HCT116 (cell line): ENCODE measurements around the gene PIGP.

Experiments used
- CBX3 ChIP-seq: IDR thresholded peaks from 2 replicates; pipeline ENCODE4 v1.6.1; 2012; ENCODE audit warnings: low read depth
- EZH2phosphoT487 ChIP-seq: fragments of 200-600 bp; IDR thresholded peaks from 2 replicates; pipeline ENCODE4 v1.6.1; 2018; ENCODE audit warnings: antibody characterized with exemption, borderline replicate concordance
- POLR2A ChIP-seq: IDR thresholded peaks from 2 replicates; pipeline ENCODE4 v1.7.0; 2011; ENCODE audit warnings: borderline replicate concordance; ENCODE audit not compliant: insufficient read depth, insufficient read length; ENCODE audit errors: extremely low read depth
- POLR2AphosphoS5 ChIP-seq: IDR thresholded peaks from 2 replicates; pipeline ENCODE4 v1.6.1; 2011; ENCODE audit warnings: mild to moderate bottlenecking, low read depth, low read length, moderate library complexity
- ZNF274 ChIP-seq: fragments of 200-500 bp; sonication (Bioruptor generic); IDR thresholded peaks from 2 replicates; pipeline ENCODE4 v1.6.1; 2014; ENCODE audit warnings: mild to moderate bottlenecking, low read depth, low read length, inconsistent platforms
- TF ChIP-seq, protein P1 (sequence below): IDR thresholded peaks from 2 replicates; pipeline ENCODE4 v1.6.1; 2012; ENCODE audit warnings: low read depth
- TF ChIP-seq, protein P2 (sequence below): IDR thresholded peaks from 2 replicates; pipeline ENCODE4 v1.6.1; 2012
- TF ChIP-seq, protein P3 (sequence below), 3 experiments: fragments of 200-600 bp in 1 of 3; sonication (generic) in 1 of 3; IDR thresholded peaks in 2 of 3; conservative IDR thresholded peaks in 1 of 3; 2 replicates each; pipeline ENCODE4 v1.5.1; 2012 to 2017; ENCODE audit warnings: low read depth in 2 of 3, low read length in 2 of 3, antibody characterized with exemption in 1 of 3, borderline replicate concordance in 1 of 3, control low read depth in 1 of 3, mild to moderate bottlenecking in 1 of 3, mixed read lengths in 1 of 3, mixed run types in 1 of 3, moderate library complexity in 1 of 3; ENCODE audit not compliant: insufficient read depth in 1 of 3

DNA sequence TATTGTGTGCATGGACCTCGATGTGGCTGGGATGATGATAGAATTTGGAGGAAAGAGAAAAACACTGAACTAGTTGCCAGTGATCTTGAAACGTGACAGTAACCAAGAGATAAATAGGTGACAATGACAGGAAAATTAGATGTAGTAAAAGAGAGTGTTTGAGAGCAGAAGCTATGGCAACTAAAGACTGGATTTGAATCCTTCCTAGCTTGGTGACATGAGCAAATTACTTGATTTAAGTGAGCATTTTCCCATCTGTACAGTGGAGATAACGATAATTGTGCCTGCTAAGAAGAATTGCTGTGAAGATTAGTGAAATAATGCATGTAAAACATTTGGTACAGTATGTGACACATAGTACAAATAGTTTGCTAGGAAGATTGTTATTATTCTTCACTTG, 12.9 kb upstream of the PIGP start:
- TF ChIP-seq, protein P1, sequence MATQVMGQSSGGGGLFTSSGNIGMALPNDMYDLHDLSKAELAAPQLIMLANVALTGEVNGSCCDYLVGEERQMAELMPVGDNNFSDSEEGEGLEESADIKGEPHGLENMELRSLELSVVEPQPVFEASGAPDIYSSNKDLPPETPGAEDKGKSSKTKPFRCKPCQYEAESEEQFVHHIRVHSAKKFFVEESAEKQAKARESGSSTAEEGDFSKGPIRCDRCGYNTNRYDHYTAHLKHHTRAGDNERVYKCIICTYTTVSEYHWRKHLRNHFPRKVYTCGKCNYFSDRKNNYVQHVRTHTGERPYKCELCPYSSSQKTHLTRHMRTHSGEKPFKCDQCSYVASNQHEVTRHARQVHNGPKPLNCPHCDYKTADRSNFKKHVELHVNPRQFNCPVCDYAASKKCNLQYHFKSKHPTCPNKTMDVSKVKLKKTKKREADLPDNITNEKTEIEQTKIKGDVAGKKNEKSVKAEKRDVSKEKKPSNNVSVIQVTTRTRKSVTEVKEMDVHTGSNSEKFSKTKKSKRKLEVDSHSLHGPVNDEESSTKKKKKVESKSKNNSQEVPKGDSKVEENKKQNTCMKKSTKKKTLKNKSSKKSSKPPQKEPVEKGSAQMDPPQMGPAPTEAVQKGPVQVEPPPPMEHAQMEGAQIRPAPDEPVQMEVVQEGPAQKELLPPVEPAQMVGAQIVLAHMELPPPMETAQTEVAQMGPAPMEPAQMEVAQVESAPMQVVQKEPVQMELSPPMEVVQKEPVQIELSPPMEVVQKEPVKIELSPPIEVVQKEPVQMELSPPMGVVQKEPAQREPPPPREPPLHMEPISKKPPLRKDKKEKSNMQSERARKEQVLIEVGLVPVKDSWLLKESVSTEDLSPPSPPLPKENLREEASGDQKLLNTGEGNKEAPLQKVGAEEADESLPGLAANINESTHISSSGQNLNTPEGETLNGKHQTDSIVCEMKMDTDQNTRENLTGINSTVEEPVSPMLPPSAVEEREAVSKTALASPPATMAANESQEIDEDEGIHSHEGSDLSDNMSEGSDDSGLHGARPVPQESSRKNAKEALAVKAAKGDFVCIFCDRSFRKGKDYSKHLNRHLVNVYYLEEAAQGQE = no peak
- no peak for TF ChIP-seq POLR2AphosphoS5
- TF ChIP-seq, protein P2, sequence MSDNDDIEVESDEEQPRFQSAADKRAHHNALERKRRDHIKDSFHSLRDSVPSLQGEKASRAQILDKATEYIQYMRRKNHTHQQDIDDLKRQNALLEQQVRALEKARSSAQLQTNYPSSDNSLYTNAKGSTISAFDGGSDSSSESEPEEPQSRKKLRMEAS = no peak
- TF ChIP-seq POLR2A = no peak
- no peak for TF ChIP-seq EZH2phosphoT487
- TF ChIP-seq CBX3 = no peak
- TF ChIP-seq, protein P3, sequence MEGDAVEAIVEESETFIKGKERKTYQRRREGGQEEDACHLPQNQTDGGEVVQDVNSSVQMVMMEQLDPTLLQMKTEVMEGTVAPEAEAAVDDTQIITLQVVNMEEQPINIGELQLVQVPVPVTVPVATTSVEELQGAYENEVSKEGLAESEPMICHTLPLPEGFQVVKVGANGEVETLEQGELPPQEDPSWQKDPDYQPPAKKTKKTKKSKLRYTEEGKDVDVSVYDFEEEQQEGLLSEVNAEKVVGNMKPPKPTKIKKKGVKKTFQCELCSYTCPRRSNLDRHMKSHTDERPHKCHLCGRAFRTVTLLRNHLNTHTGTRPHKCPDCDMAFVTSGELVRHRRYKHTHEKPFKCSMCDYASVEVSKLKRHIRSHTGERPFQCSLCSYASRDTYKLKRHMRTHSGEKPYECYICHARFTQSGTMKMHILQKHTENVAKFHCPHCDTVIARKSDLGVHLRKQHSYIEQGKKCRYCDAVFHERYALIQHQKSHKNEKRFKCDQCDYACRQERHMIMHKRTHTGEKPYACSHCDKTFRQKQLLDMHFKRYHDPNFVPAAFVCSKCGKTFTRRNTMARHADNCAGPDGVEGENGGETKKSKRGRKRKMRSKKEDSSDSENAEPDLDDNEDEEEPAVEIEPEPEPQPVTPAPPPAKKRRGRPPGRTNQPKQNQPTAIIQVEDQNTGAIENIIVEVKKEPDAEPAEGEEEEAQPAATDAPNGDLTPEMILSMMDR (IDR thresholded peaks at IDR 0.05 in 2 of 3, conservative IDR thresholded peaks at IDR 0.05 in 1 of 3; ENCODE audit: borderline replicate concordance in 1 of 3, insufficient read depth in 1 of 3, low read depth in 2 of 3, low read length in 2 of 3) = no peak
- no peak for TF ChIP-seq ZNF274
